ENCODE results near the gene KCNN3.
"Not testable (repeated sequence)": the region's sequence is repeated elsewhere in the genome, so short reads cannot be mapped to it uniquely, and the experiment has no call there.

DNA sequence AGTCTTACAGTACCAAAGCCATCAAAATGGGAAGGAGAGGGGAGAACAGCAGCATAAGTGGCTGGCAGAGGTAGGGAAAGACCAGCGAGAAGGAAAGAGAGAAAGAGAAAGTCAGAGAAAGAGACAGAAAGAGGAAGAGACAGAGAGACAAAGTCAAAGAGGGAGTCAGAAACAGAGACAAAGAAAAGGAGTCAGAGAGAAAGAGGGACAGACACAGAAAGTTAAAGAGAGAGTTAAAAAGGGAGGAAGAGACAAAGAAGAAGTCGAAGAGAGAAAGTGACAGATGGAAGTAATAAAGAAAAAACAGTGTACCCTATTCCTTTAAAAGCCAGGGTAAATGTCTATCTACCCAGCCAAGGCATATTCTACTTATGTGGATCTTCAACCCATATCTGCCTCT is 193.2 kb downstream of the KCNN3 start:
- TF ChIP-seq CTCF (IDR thresholded peaks at IDR 0.05; ENCODE audit: insufficient read depth, low read length); POLR2AphosphoS5 (IDR thresholded peaks at IDR 0.05; ENCODE audit: low read depth); GABPA (IDR thresholded peaks at IDR 0.05; ENCODE audit: low read depth); REST (IDR thresholded peaks at IDR 0.05; ENCODE audit: insufficient replicate concordance, low read depth): not testable (repeated sequence)
